K562 (cell line): ENCODE measurements around the gene FAM187B. TPM values are rescaled to one million over a fixed set of nuclear protein-coding genes. Genes with fewer than 3 reads are reported as not detected.

Experiments
- ATAC-seq: fragments of 200-7000 bp; cut with Tn5 transposase; 3 replicates; pipeline ENCODE4 v1.9.1; 2020; ENCODE audit warnings: moderate library complexity
- BruUV-seq: library from RNA; stranded (reverse); fragments of 400-500 nt; replicated peaks from 2 replicates; lab custom pipeline; 2021; lab: Mats Ljungman, UMichigan
- CTCF ChIA-PET: fragments of 300-600 bp; formaldehyde crosslinking; extraction: SDS; loops from one replicate; lab custom pipeline; 2021; ENCODE audit warnings: low intra/inter-chr PET ratio; lab: Yijun Ruan, JAX
- POLR2A ChIA-PET: fragments of 300-600, 350-650 bp; sonication (Branson Sonifier 250); formaldehyde crosslinking; extraction: SDS; loops from one replicate; lab custom pipeline; 2021; ENCODE audit warnings: antibody characterized with exemption, inconsistent platforms; lab: Yijun Ruan, JAX
- DNase-seq, 4 experiments: peaks; one replicate each; pipeline versions ENCODE4 v3.0.0 to v3.0.0-alpha.2; 2011 to 2018; ENCODE audit warnings: low spot score in 3 of 4, mixed read lengths in 3 of 4; ENCODE audit errors: extremely low read depth in 1 of 4
- FAIRE-seq: peaks from 2 replicates; lab custom pipeline; 2011; peaks lifted over from hg19 to GRCh38; lab: Jason Lieb, UNC
- H2AFZ ChIP-seq: 2 replicates; pipeline ENCODE4 v1.6.0; 2011; ENCODE audit warnings: low read depth, low read length, control low read depth, inconsistent platforms
- H3K27ac ChIP-seq: fragments of 200-600 bp; 3 replicates; pipeline ENCODE4 v1.8.0; 2011; ENCODE audit warnings: low read depth, mild to moderate bottlenecking, control low read depth, inconsistent platforms, low read length, moderate library complexity, mixed read lengths; ENCODE audit errors: extremely low read depth
- H3K27me3 ChIP-seq, 2 experiments: fragments of 300-600 bp in 1 of 2; 2 replicates in 1 of 2; 3 replicates in 1 of 2; pipeline versions ENCODE4 v1.6.0 to v1.8.0; 2011; ENCODE audit warnings: inconsistent platforms in 2 of 2, low read length in 2 of 2, mild to moderate bottlenecking in 1 of 2, mixed read lengths in 1 of 2, moderate library complexity in 1 of 2; ENCODE audit not compliant: control insufficient read depth in 2 of 2, insufficient read depth in 2 of 2
- H3K36me3 ChIP-seq: fragments of 300-600 bp; 3 replicates; pipeline ENCODE4 v1.8.0; 2011; ENCODE audit warnings: mild to moderate bottlenecking, low read length, inconsistent platforms; ENCODE audit not compliant: control insufficient read depth, insufficient read depth
- H3K4me1 ChIP-seq, 2 experiments: fragments of 200-600 bp in 1 of 2; replicated peaks in 1 of 2; 2 replicates in 1 of 2; 3 replicates in 1 of 2; pipeline versions ENCODE4 v1.5.1 to v1.8.0; 2011; ENCODE audit warnings: inconsistent platforms in 2 of 2, low read length in 2 of 2, mild to moderate bottlenecking in 1 of 2, mixed read lengths in 1 of 2, moderate library complexity in 1 of 2; ENCODE audit not compliant: control insufficient read depth in 2 of 2, insufficient read depth in 2 of 2
- H3K4me2 ChIP-seq: 2 replicates; pipeline ENCODE4 v1.6.1; 2011; ENCODE audit warnings: low read length, control low read depth, inconsistent platforms, mixed read lengths; ENCODE audit not compliant: insufficient read depth
- H3K4me3 ChIP-seq: fragments of 200-600 bp; sonication (generic), shearing (Covaris generic); 2 replicates; pipeline ENCODE4 v1.5.1; 2016; ENCODE audit warnings: control low read depth, inconsistent platforms
- H3K79me2 ChIP-seq: fragments of 200-600 bp; 3 replicates; pipeline ENCODE4 v1.8.0; 2011; ENCODE audit warnings: low read length, inconsistent platforms; ENCODE audit not compliant: control insufficient read depth, insufficient read depth
- H3K9ac ChIP-seq, 2 experiments: 2 replicates each; pipeline versions ENCODE4 v1.6.0 to v1.6.1; 2011; ENCODE audit warnings: low read depth in 2 of 2, low read length in 2 of 2, control low read depth in 1 of 2, inconsistent platforms in 1 of 2, mild to moderate bottlenecking in 1 of 2, mixed read lengths in 1 of 2; ENCODE audit not compliant: insufficient read depth in 1 of 2
- H3K9me1 ChIP-seq: one replicate; pipeline ENCODE4 v1.6.0; 2011; ENCODE audit warnings: inconsistent platforms, mild to moderate bottlenecking, low read length, moderate library complexity; ENCODE audit not compliant: control insufficient read depth, insufficient read depth
- H3K9me3 ChIP-seq: replicated peaks from 2 replicates; pipeline ENCODE4 v1.5.1; 2011; ENCODE audit warnings: low read depth, low read length, inconsistent platforms; ENCODE audit not compliant: control insufficient read depth, insufficient read depth
- H4K20me1 ChIP-seq: replicated peaks from 2 replicates; pipeline ENCODE4 v1.6.1; 2011; ENCODE audit warnings: low read length, inconsistent platforms, mixed read lengths; ENCODE audit not compliant: control insufficient read depth, insufficient read depth
- BCOR ChIP-seq: fragments of 450-650 bp; IDR thresholded peaks from 2 replicates; pipeline ENCODE4 v1.6.1; 2016
- MLX ChIP-seq, 2 experiments: fragments of 450-650 bp in 1 of 2; sonication (generic) in 1 of 2; formaldehyde crosslinking; conservative IDR thresholded peaks; 2 replicates each; pipeline versions ENCODE4 v1.4.0 to v1.8.1; 2020 to 2022; ENCODE audit warnings: mild to moderate bottlenecking in 1 of 2, missing genetic modification reagents in 1 of 2
- POLR2AphosphoS5 ChIP-seq: IDR thresholded peaks from 2 replicates; pipeline ENCODE4 v1.6.1; 2011; ENCODE audit warnings: mild to moderate bottlenecking, low read depth, low read length, moderate library complexity; ENCODE audit not compliant: control insufficient read depth, insufficient read depth
- PYGO2 ChIP-seq: fragments of 450-650 bp; IDR thresholded peaks from 2 replicates; pipeline ENCODE4 v1.6.1; 2016; ENCODE audit warnings: mild to moderate bottlenecking, missing genetic modification characterization, moderate library complexity, missing compliant biosample characterization
- RFX7 ChIP-seq: fragments of 250-450 bp; sonication (Bioruptor Pico); IDR thresholded peaks from 2 replicates; pipeline ENCODE4 v1.5.1; 2021; ENCODE audit warnings: mild to moderate bottlenecking
- SNAPC5 ChIP-seq: fragments of 250-450 bp; sonication (Bioruptor Pico); IDR thresholded peaks from 2 replicates; pipeline ENCODE4 v1.8.0; 2021; ENCODE audit warnings: moderate library complexity, mild to moderate bottlenecking, inconsistent platforms
- THAP12 ChIP-seq: fragments of 250-450 bp; sonication (Bioruptor Pico); IDR thresholded peaks from 2 replicates; pipeline ENCODE4 v1.9.0; 2021; ENCODE audit warnings: mild to moderate bottlenecking, inconsistent platforms
- YY1 ChIP-seq, 3 experiments: IDR thresholded peaks; 2 replicates each; pipeline ENCODE4 v1.6.1; 2011; ENCODE audit warnings: low read length in 2 of 3, mild to moderate bottlenecking in 2 of 3, moderate library complexity in 2 of 3, borderline replicate concordance in 1 of 3, control low read depth in 1 of 3, low read depth in 1 of 3; ENCODE audit not compliant: insufficient read depth in 3 of 3, insufficient replicate concordance in 2 of 3, control insufficient read depth in 1 of 3, insufficient read length in 1 of 3; ENCODE audit errors: extremely low read depth in 1 of 3
- ZBTB1 ChIP-seq: sonication (generic); formaldehyde crosslinking; IDR thresholded peaks from 2 replicates; pipeline ENCODE4 v1.8.1; 2023; ENCODE audit warnings: missing genetic modification reagents, low read depth, mild to moderate bottlenecking, borderline replicate concordance
- ZKSCAN3 ChIP-seq: fragments of 250-450 bp; sonication (Bioruptor Pico); IDR thresholded peaks from 2 replicates; pipeline ENCODE4 v1.4.0; 2020
- ZNF3 ChIP-seq: fragments of 250-450 bp; sonication (Bioruptor Pico); IDR thresholded peaks from 2 replicates; pipeline ENCODE4 v1.5.0; 2021; ENCODE audit warnings: mild to moderate bottlenecking, moderate library complexity
- ZNF830 ChIP-seq: fragments of 250-450 bp; sonication (Bioruptor Pico); IDR thresholded peaks from 2 replicates; pipeline ENCODE4 v1.5.0; 2021; ENCODE audit warnings: mild to moderate bottlenecking
- WGBS: fragments of 100-300 bp; shearing (Covaris generic); methylation state at CpG from one replicate; pipeline ENCODE4 v1.1.6; 2016; ENCODE audit warnings: low coverage, mixed read lengths; ENCODE audit not compliant: insufficient coverage; ENCODE audit errors: missing lambda C conversion rate; 5-methylcytosine and 5-hydroxymethylcytosine counted together
- in situ Hi-C: fragments of 300-500 bp; cut with MboI; formaldehyde crosslinking; loops from 4 replicates; pipeline ENCODE4 v1.15.0; 2018; ENCODE audit warnings: inconsistent platforms, mixed read lengths
- intact Hi-C: fragments of 100-400 bp; cut with micrococcal nuclease; formaldehyde crosslinking; loops from 2 replicates; pipeline ENCODE4 v1.14.2; 2022
- polyA plus RNA-seq, 8 experiments: library from polyadenylated mRNA; depleted of rRNA in 4 of 8; stranded (reverse) in 5 of 8; unstranded in 3 of 8; fragments of >200 nt; fragmentation: Nextera tagmentation in 2 of 8; fragmentation: Illumina TruSeq in 1 of 8; extraction: Ambion mirVana in 2 of 8; extraction: Trizol in 1 of 8; gene quantifications; 2 replicates each; pipeline versions ENCODE4 v1.2.1 to v1.2.3, GENCODE V29; 2011 to 2014; ENCODE audit warnings: inconsistent platforms in 1 of 8, missing spikeins in 1 of 8
- total RNA-seq, 7 experiments: library from RNA; depleted of rRNA in 6 of 7; stranded (reverse); fragments of >200 nt in 6 of 7; fragmentation: Illumina TruSeq in 2 of 7; extraction: Trizol in 2 of 7; gene quantifications; 2 replicates each; pipeline versions ENCODE4 v1.2.1 to v1.2.3, GENCODE V29; 2011 to 2021; ENCODE audit warnings: low replicate concordance in 1 of 7

The FAM187B gene
- total and polyA plus RNA-seq, 9 of the 15 experiments (the other 6 are each of a cell fraction or from before 2014, with no cell fraction given) = 0.04 to 0.09 TPM; not detected in 7

GRCh38 chr19:35260694-35261304 is 32.3 kb upstream of the FAM187B start:
- no peak overlapping the region for H3K4me3 ChIP-seq
- POLR2A ChIA-PET = interaction anchor here (0.6 to 1.4 kb wide), 3 partner anchors 8 to 127 kb away, joined by 3 read pairs; no protein-coding TSS in a partner anchor
- FAIRE-seq = no peak
- no peak overlapping the region for H3K27ac ChIP-seq
- no peaks in the 10 kb centered on the region for H3K9me1 ChIP-seq
- BruUV-seq = TSS peak; percentile 11
- H2AFZ ChIP-seq = no peak overlapping the region
- H3K27me3 ChIP-seq = no peaks in the 10 kb centered on the region
- peaks cover 89% of the 10 kb centered on the region for H3K36me3 ChIP-seq
- no peak for ATAC-seq
- H3K9ac ChIP-seq = no peak overlapping the region
- H3K9me3 ChIP-seq = no peaks in the 10 kb centered on the region
- H3K79me2 ChIP-seq = 0 out of 3 replicates have a peak, but pooled peaks cover 4% of the 10 kb centered on the region
- no peak for DNase-seq
- CTCF ChIA-PET = no interaction called here
- no peaks in the 10 kb centered on the region for H4K20me1 ChIP-seq
- in situ Hi-C loops (no loop called here), intact Hi-C loops (no loop called here)
- 82% methylated on average over 10 of the region's 10 CpGs for WGBS
- TF ChIP-seq MLX (CRISPR knock-in tag; conservative IDR thresholded peaks at IDR 0.05) (no peak), POLR2AphosphoS5 (no peak), ZNF830 (no peak), BCOR (no peak), ZBTB1 (CRISPR knock-in tag) (no peak), ZKSCAN3 (CRISPR knock-in tag) (no peak), THAP12 (CRISPR knock-in tag) (no peak), SNAPC5 (CRISPR knock-in tag) (no peak), RFX7 (CRISPR knock-in tag) (no peak), ZNF3 (no peak), PYGO2 (tag) (no peak), YY1 (IDR thresholded peaks at IDR 0.05; ENCODE audit: borderline replicate concordance in 1 of 3, control insufficient read depth in 1 of 3, extremely low read depth in 1 of 3, insufficient read depth in 3 of 3, insufficient read length in 1 of 3, insufficient replicate concordance in 2 of 3, low read depth in 1 of 3, low read length in 2 of 3) (no peak)
- H3K4me1 ChIP-seq = peaks cover 0 to 22% of the 10 kb centered on the region in 2 experiments; a peak in 2 of 5 replicates
- H3K4me2 ChIP-seq = no peak overlapping the region
